ENCODE data around the gene TMEM82.

DNA sequence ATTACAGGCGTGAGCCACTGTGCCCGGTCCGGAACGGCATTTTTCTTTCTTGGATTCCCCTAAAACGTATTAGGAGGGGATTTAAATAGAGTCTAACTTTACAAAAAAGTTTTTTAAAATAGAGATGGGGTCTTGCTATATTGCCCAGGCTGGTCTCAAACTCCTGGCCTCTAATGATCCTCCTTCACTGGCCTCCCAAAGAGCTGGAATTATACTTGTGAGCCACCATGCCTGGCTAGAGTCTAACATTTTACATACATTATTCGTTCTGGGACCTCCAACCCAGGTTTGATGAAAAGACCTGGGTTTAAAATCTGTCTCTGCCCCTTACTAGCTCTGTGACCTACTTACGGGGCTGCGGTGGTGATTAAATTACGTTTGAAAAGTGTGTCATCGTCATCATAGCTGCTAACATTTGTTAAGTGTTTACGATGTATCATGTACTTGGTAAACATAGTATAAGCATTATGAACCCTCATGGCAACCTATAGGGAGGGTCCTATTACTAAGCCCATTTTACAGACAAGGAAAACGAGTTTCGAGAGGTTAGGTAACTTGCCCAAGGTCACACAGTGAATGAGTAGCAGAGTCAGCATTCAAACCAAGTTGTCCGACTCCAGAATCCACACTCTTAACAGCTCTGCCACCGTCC is 33.7 kb upstream of the TMEM82 start:
- TF ChIP-seq, protein P1, sequence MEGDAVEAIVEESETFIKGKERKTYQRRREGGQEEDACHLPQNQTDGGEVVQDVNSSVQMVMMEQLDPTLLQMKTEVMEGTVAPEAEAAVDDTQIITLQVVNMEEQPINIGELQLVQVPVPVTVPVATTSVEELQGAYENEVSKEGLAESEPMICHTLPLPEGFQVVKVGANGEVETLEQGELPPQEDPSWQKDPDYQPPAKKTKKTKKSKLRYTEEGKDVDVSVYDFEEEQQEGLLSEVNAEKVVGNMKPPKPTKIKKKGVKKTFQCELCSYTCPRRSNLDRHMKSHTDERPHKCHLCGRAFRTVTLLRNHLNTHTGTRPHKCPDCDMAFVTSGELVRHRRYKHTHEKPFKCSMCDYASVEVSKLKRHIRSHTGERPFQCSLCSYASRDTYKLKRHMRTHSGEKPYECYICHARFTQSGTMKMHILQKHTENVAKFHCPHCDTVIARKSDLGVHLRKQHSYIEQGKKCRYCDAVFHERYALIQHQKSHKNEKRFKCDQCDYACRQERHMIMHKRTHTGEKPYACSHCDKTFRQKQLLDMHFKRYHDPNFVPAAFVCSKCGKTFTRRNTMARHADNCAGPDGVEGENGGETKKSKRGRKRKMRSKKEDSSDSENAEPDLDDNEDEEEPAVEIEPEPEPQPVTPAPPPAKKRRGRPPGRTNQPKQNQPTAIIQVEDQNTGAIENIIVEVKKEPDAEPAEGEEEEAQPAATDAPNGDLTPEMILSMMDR (IDR thresholded peaks at IDR 0.05), result no peak
- TF ChIP-seq POLR2AphosphoS5 (IDR thresholded peaks at IDR 0.05), result no peak
- no peak for TF ChIP-seq POLR2A (IDR thresholded peaks at IDR 0.05)
- no peak for TF ChIP-seq EP300 (IDR thresholded peaks at IDR 0.05)

Data from stomach (tissue), 4 donors.